Common myeloid progenitor, CD34-positive (primary cell): ENCODE measurements around the gene IL1R2.

Experiments
- CTCF ChIA-PET: fragments of 350-600 bp; sonication (Branson Sonifier 250); formaldehyde crosslinking; loops from one replicate; lab custom pipeline; 2021; ENCODE audit warnings: antibody characterized with exemption; lab: Charles Lee
- POLR2A ChIA-PET: fragments of 350-600 bp; sonication (Branson Sonifier 250); formaldehyde crosslinking; loops from one replicate; lab custom pipeline; 2021; ENCODE audit warnings: antibody characterized with exemption; lab: Charles Lee
- DNase-seq, 3 donors: peaks; one replicate each; pipeline versions ENCODE4 v3.0.0 to v3.0.0-alpha.2; 2013
- H3K27ac ChIP-seq, 2 experiments: 1 replicate in 1 of 2; 2 replicates in 1 of 2; pipeline ENCODE4 v1.7.0; 2013; ENCODE audit warnings: inconsistent platforms in 2 of 2, low read length in 2 of 2, mild to moderate bottlenecking in 2 of 2, low read depth in 1 of 2, moderate library complexity in 1 of 2; ENCODE audit not compliant: severe bottlenecking in 2 of 2, insufficient read depth in 1 of 2, poor library complexity in 1 of 2
- H3K27me3 ChIP-seq, 5 experiments: replicated peaks in 2 of 5; 1 replicate in 3 of 5; 2 replicates in 2 of 5; pipeline versions ENCODE4 v1.6.1 to v1.7.0; 2013; ENCODE audit warnings: low read length in 4 of 5, mild to moderate bottlenecking in 2 of 5, moderate library complexity in 2 of 5, inconsistent platforms in 1 of 5; ENCODE audit not compliant: insufficient read depth in 5 of 5, control insufficient read depth in 4 of 5
- H3K36me3 ChIP-seq, 4 experiments: 1 replicate in 2 of 4; 2 replicates in 2 of 4; pipeline versions ENCODE4 v1.6.1 to v1.7.0; 2013; ENCODE audit warnings: low read length in 3 of 4, control low read depth in 1 of 4, mild to moderate bottlenecking in 1 of 4; ENCODE audit not compliant: control insufficient read depth in 4 of 4, insufficient read depth in 4 of 4
- H3K4me1 ChIP-seq, 4 experiments: 1 replicate in 3 of 4; 2 replicates in 1 of 4; pipeline versions ENCODE4 v1.6.1 to v1.7.1; 2013; ENCODE audit warnings: low read length in 3 of 4, mild to moderate bottlenecking in 3 of 4, control low read depth in 1 of 4, inconsistent platforms in 1 of 4, moderate library complexity in 1 of 4; ENCODE audit not compliant: control insufficient read depth in 4 of 4, insufficient read depth in 4 of 4; ENCODE audit errors: control extremely low read depth in 1 of 4
- H3K4me3 ChIP-seq, 7 experiments: 1 replicate in 4 of 7; 2 replicates in 3 of 7; pipeline versions ENCODE4 v1.5.1 to v1.7.0; 2013; ENCODE audit warnings: mild to moderate bottlenecking in 7 of 7, low read length in 6 of 7, moderate library complexity in 6 of 7, inconsistent platforms in 2 of 7, low read depth in 2 of 7, control low read depth in 1 of 7; ENCODE audit not compliant: insufficient read depth in 4 of 7, control insufficient read depth in 1 of 7; ENCODE audit errors: extremely low read depth in 1 of 7
- H3K9me3 ChIP-seq, 5 experiments: 1 replicate in 4 of 5; 2 replicates in 1 of 5; pipeline versions ENCODE4 v1.6.1 to v1.7.1; 2013; ENCODE audit warnings: low read length in 4 of 5, mild to moderate bottlenecking in 2 of 5, inconsistent platforms in 1 of 5, low read depth in 1 of 5, moderate library complexity in 1 of 5; ENCODE audit not compliant: control insufficient read depth in 4 of 5, insufficient read depth in 2 of 5; ENCODE audit errors: control extremely low read depth in 1 of 5
- WGBS: methylation state at CpG from one replicate; pipeline ENCODE4 v1.1.5; 2013; ENCODE audit not compliant: insufficient coverage; 5-methylcytosine and 5-hydroxymethylcytosine counted together

IL1R2 gene

GRCh38 chr2:101952551-101952950 is 39.2 kb upstream of the IL1R2 start:
- no peaks in the 10 kb centered on the region for H3K27me3 ChIP-seq
- no peak for DNase-seq
- H3K4me3 ChIP-seq: no peak overlapping the region
- ChIA-PET CTCF (no interaction called here), POLR2A (no interaction called here)
- no peak overlapping the region for H3K27ac ChIP-seq
- no peaks in the 10 kb centered on the region for H3K4me1 ChIP-seq
- H3K36me3 ChIP-seq: no peaks in the 10 kb centered on the region
- 100% methylated on average over 1 of the region's 1 CpG for WGBS
- H3K9me3 ChIP-seq: peaks cover 0 to 21% (median 5%) of the 10 kb centered on the region in 5 experiments

GRCh38 chr2:101956465-101957438 is 35.0 kb upstream of the IL1R2 start:
- no peak overlapping the region for H3K27ac ChIP-seq
- WGBS: 100% methylated on average over 3 of the region's 4 CpGs
- no peaks in the 10 kb centered on the region for H3K4me1 ChIP-seq
- CTCF ChIA-PET: interaction anchor here (1.6 kb wide), 1 partner anchor 8 kb away, joined by 4 read pairs; no protein-coding TSS in a partner anchor
- no peak overlapping the region for H3K4me3 ChIP-seq
- H3K36me3 ChIP-seq: no peaks in the 10 kb centered on the region
- H3K9me3 ChIP-seq: peaks cover 0 to 6% (median 2%) of the 10 kb centered on the region in 5 experiments
- H3K27me3 ChIP-seq: no peaks in the 10 kb centered on the region
- POLR2A ChIA-PET: interaction anchor here (0.6 kb wide), 1 partner anchor 13 kb away, joined by 3 read pairs; no protein-coding TSS in a partner anchor
- no peak for DNase-seq

- Histone ChIP-seq H3K36me3 (no peaks in the 10 kb centered on the region), H3K9me3 (peaks cover 0 to 6% (median 2%) of the 10 kb centered on the region in 5 experiments), H3K4me3 (no peak overlapping the region), H3K27ac (no peak overlapping the region), H3K27me3 (no peaks in the 10 kb centered on the region), H3K4me1 (no peaks in the 10 kb centered on the region)
- WGBS: 54% methylated on average over 2 of the region's 2 CpGs
- peak in 2 of 3 donors; percentile 6 to 11 for DNase-seq
- POLR2A ChIA-PET: no interaction called here
- CTCF ChIA-PET: interaction anchor here (0.7 kb wide), 1 partner anchor 54 kb away, joined by 3 read pairs; no protein-coding TSS in a partner anchor
Measured at GRCh38 chr2:101958061-101958460, 33.7 kb upstream of the IL1R2 start.

GRCh38 chr2:101960819-101961337 is 30.9 kb upstream of the IL1R2 start:
- H3K9me3 ChIP-seq: peaks cover 0 to 6% (median 2%) of the 10 kb centered on the region in 5 experiments
- H3K27ac ChIP-seq: no peak overlapping the region
- ChIA-PET CTCF (no interaction called here), POLR2A (no interaction called here)
- 87% methylated on average over 7 of the region's 7 CpGs for WGBS
- H3K27me3 ChIP-seq: no peaks in the 10 kb centered on the region
- DNase-seq: no peak
- no peaks in the 10 kb centered on the region for H3K4me1 ChIP-seq
- H3K4me3 ChIP-seq: no peak overlapping the region
- no peaks in the 10 kb centered on the region for H3K36me3 ChIP-seq

- DNase-seq: peak in 1 of 3 donors; percentile 8
- H3K4me3 ChIP-seq: no peak overlapping the region
- CTCF ChIA-PET: no interaction called here
Measured at GRCh38 chr2:101961338-101962191, 30.2 kb upstream of the IL1R2 start.

DNA sequence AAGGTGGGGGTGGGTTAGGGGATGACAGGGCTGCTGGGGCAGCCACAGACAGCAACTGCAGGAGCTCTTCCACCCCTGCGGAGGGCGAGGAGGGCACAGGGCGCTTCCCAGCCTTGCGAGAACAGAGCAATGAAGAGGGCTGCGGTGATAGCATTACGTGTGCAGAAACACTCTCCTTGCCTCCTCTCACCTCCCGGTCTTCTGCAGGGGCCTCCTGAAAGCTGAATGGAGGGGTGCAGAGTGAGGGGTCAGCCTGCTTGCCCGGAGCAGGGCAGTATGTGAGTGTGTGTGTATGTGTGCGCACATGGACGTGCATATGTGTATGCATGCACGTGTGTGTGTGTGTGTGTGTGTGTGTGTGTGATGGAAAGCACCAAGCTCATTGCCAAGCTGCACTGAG is 29.5 kb upstream of the IL1R2 start:
- Histone ChIP-seq H3K4me3 (no peak overlapping the region), H3K36me3 (no peaks in the 10 kb centered on the region), H3K27ac (no peak overlapping the region), H3K4me1 (no peaks in the 10 kb centered on the region), H3K9me3 (peaks cover 0 to 5% (median 1%) of the 10 kb centered on the region in 5 experiments), H3K27me3 (no peaks in the 10 kb centered on the region)
- ChIA-PET POLR2A (no interaction called here), CTCF (no interaction called here)
- WGBS: no CpG with 5 or more reads among the region's 11 CpGs
- DNase-seq: no peak

More at GRCh38 chr2:101961338-101962191, 30.2 kb upstream of the IL1R2 start:
- no peak overlapping the region for H3K27ac ChIP-seq
- no peaks in the 10 kb centered on the region for H3K36me3 ChIP-seq
- H3K4me1 ChIP-seq: no peaks in the 10 kb centered on the region
- H3K9me3 ChIP-seq: peaks cover 0 to 6% (median 1%) of the 10 kb centered on the region in 5 experiments
- POLR2A ChIA-PET: no interaction called here
- no peaks in the 10 kb centered on the region for H3K27me3 ChIP-seq
- WGBS: 98% methylated on average over 10 of the region's 12 CpGs
